ENCODE measurements around the gene PRR32.

GRCh38 chrX:126819429-126819828, at the start of gene PRR32:
- TF ChIP-seq CTCF (IDR thresholded peaks at IDR 0.05 in 8 of 11, conservative IDR thresholded peaks at IDR 0.05 in 3 of 11) (no peak), POLR2A (IDR thresholded peaks at IDR 0.05) (no peak), POLR2AphosphoS5 (IDR thresholded peaks at IDR 0.05) (no peak)

All from spleen (tissue), 7 donors.